HT-29 (cell line): ENCODE measurements around the gene SMTN. TPM values are rescaled to one million over a fixed set of nuclear protein-coding genes. Genes with fewer than 3 reads are reported as not detected.

Experiments used
- DNase-seq: peaks from one replicate; pipeline ENCODE4 v3.0.0-alpha.2; 2015; ENCODE audit warnings: low spot score
- total RNA-seq: library from RNA; depleted of rRNA; stranded (reverse); fragments of >200 nt; shearing (Covaris generic); gene quantifications from 2 replicates; pipeline ENCODE4 v1.2.3, GENCODE V29; 2014; rRNA removed

SMTN gene
- total RNA-seq, 1 experiment from 2014 or later, result 76.5 TPM

DNA sequence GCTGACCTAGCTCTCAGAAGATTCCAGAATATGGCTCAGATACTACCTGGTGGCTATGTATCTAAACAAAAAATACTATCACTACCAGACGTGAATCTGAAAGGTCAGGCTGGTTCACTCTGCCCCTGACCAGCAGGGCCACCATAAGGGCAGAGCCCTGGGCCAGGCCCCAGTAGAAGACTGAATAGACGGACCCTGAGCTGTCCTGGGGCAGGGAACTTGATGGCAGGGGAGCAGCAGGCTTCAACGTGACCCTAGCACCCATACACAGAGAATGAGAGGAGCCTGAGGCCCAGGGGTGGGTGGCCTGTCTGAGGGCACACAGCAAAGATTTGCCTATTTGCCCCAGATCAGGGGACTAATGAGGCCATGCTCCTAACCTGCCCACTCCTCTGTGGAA is 72.2 kb downstream of the SMTN start:
- DNase-seq, result no peak

Other genes starting within 250 kb of the SMTN start
- gene MORC2, start 112.5 kb upstream of the SMTN start, total RNA-seq, result 22.9 and 25.2 TPM in 2 replicates
- 22.0 and 25.7 TPM in 2 replicates for gene TUG1, start 112.1 kb upstream of the SMTN start, total RNA-seq
- gene SELENOM, start 26.2 kb downstream of the SMTN start, total RNA-seq, result 0.64 and 1.6 TPM in 2 replicates
- 1.8 TPM in 2 replicates for gene INPP5J, start 41.6 kb downstream of the SMTN start, total RNA-seq
- not detected in 2 replicates for gene PLA2G3, start 59.2 kb downstream of the SMTN start, total RNA-seq
- 10.7 and 13.4 TPM in 2 replicates for gene RNF185, start 78.9 kb downstream of the SMTN start, total RNA-seq
- 24.4 and 28.4 TPM in 2 replicates for gene LIMK2, start 131.0 kb downstream of the SMTN start, total RNA-seq
- 1.6 and 2.3 TPM in 2 replicates for gene PIK3IP1, start 211.2 kb downstream of the SMTN start, total RNA-seq